ENCODE results near the gene KDM4C.
"Not testable (repeated sequence)": the region's sequence is repeated elsewhere in the genome, so short reads cannot be mapped to it uniquely, and the experiment has no call there.

The KDM4C gene

GRCh38 chr9:6764011-6764410, 6.2 kb downstream of the KDM4C start:
- H3K4me3 ChIP-seq (replicated peaks; ENCODE audit: low read depth, low read length) = no peak overlapping the region
- DNase-seq (ENCODE audit: extremely low read depth, low read depth) = no peak
- no peak for TF ChIP-seq CTCF (IDR thresholded peaks at IDR 0.05; ENCODE audit: low read depth, low read length, missing control alignments)

- TF ChIP-seq CTCF (IDR thresholded peaks at IDR 0.05; ENCODE audit: low read depth, low read length, missing control alignments) = no peak
- DNase-seq (ENCODE audit: extremely low read depth, low read depth) = no peak
- no peak overlapping the region for H3K4me3 ChIP-seq (replicated peaks; ENCODE audit: low read depth, low read length)
These were observed 6.8 kb downstream of the KDM4C start for GRCh38 chr9:6764523-6764922.

GRCh38 chr9:6764950-6765349, 7.2 kb downstream of the KDM4C start:
- no peak for DNase-seq (ENCODE audit: extremely low read depth, low read depth)
- TF ChIP-seq CTCF (IDR thresholded peaks at IDR 0.05; ENCODE audit: low read depth, low read length, missing control alignments) = no peak
- H3K4me3 ChIP-seq (replicated peaks; ENCODE audit: low read depth, low read length) = no peak overlapping the region

DNA sequence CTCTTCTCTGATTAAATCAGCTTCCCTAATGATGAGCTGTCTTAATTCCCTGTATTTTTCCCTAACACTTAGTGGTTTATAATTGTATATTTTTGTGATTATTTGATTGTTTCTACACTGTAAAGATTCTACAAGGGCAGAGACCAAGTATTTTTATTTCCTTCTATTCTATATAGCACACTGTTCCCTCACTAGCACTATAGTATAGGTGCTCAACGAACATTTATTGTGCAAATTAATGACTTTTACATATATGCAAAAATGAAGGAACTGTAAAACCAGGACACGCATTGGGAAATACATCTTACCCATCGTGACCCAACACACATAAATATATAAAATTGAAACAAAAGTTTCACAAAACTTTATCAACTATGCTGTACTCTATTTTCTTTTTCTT, 7.6 kb downstream of the KDM4C start:
- DNase-seq (ENCODE audit: extremely low read depth, low read depth) = no peak
- TF ChIP-seq CTCF (IDR thresholded peaks at IDR 0.05; ENCODE audit: low read depth, low read length, missing control alignments) = no peak
- no peak overlapping the region for H3K4me3 ChIP-seq (replicated peaks; ENCODE audit: low read depth, low read length)

- no peak for TF ChIP-seq CTCF (IDR thresholded peaks at IDR 0.05; ENCODE audit: low read depth, low read length, missing control alignments)
- DNase-seq (ENCODE audit: extremely low read depth, low read depth) = no peak
- H3K4me3 ChIP-seq (replicated peaks; ENCODE audit: low read depth, low read length) = no peak overlapping the region
These were observed 8.8 kb downstream of the KDM4C start for GRCh38 chr9:6766606-6767005.

DNA sequence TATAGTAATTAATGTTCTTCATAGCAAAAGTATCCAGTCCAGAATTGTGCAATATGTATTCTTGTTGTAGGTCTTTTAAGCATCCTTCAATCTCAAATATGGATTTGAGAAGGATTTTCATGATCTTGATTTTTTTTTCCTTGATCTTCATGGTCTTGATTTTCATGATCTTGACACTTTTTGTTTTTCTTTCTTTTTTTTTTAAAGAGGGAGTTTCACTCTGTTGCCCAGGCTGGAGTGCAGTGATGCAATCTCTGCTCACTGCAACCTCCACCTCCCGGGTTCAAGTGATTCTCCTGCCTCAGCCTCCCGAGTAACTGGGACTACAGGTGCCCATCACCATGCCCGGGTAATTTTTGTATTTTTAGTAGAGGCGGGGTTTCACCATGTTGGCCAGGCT, 10.8 kb downstream of the KDM4C start:
- not testable (repeated sequence) for DNase-seq (ENCODE audit: extremely low read depth, low read depth)

DNA sequence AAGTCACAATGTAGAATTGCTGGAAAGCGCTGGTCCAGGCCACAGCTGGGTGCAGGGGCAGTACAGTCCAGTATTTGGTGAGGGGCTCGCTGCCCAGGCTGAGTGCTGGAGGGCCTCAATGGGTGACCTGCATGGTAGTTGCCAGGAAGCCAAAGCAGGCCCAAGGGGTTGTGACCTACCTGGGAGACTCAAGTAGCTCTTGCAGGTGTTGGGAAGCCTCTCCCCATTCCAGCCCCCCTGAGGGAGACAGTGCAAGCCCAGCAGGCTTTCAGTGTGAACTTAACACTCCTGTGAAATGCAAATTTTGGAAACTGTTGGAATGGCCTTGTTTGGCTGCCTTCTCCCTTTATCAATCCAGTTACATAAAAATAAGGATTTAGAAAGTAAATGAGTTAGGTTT, 13.9 kb downstream of the KDM4C start:
- DNase-seq (ENCODE audit: extremely low read depth, low read depth) = no peak
- H3K4me3 ChIP-seq (replicated peaks; ENCODE audit: low read depth, low read length) = no peak overlapping the region
- no peak for TF ChIP-seq CTCF (IDR thresholded peaks at IDR 0.05; ENCODE audit: low read depth, low read length, missing control alignments)

More for the DNA sequence above, 10.8 kb downstream of the KDM4C start:
- H3K4me3 ChIP-seq (replicated peaks; ENCODE audit: low read depth, low read length) = not testable (repeated sequence)

All from HFF-Myc (cell line).